K562 (cell line): ENCODE results near the gene ADARB2. TPM values are rescaled to one million over a fixed set of nuclear protein-coding genes. Genes with fewer than 3 reads are reported as not detected.

Source experiments
- ATAC-seq: fragments of 200-7000 bp; cut with Tn5 transposase; 3 replicates; pipeline ENCODE4 v1.9.1; 2020; ENCODE audit warnings: moderate library complexity
- BruUV-seq: library from RNA; stranded (reverse); fragments of 400-500 nt; replicated peaks from 2 replicates; lab custom pipeline; 2021; lab: Mats Ljungman, UMichigan
- CTCF ChIA-PET: fragments of 300-600 bp; formaldehyde crosslinking; extraction: SDS; loops from one replicate; lab custom pipeline; 2021; ENCODE audit warnings: low intra/inter-chr PET ratio; lab: Yijun Ruan, JAX
- POLR2A ChIA-PET: fragments of 300-600, 350-650 bp; sonication (Branson Sonifier 250); formaldehyde crosslinking; extraction: SDS; loops from one replicate; lab custom pipeline; 2021; ENCODE audit warnings: antibody characterized with exemption, inconsistent platforms; lab: Yijun Ruan, JAX
- DNase-seq, 4 experiments: peaks; one replicate each; pipeline versions ENCODE4 v3.0.0 to v3.0.0-alpha.2; 2011 to 2018; ENCODE audit warnings: low spot score in 3 of 4, mixed read lengths in 3 of 4; ENCODE audit errors: extremely low read depth in 1 of 4
- FAIRE-seq: peaks from 2 replicates; lab custom pipeline; 2011; peaks lifted over from hg19 to GRCh38; lab: Jason Lieb, UNC
- H2AFZ ChIP-seq: 2 replicates; pipeline ENCODE4 v1.6.0; 2011; ENCODE audit warnings: low read depth, low read length, control low read depth, inconsistent platforms
- H3K27ac ChIP-seq: fragments of 200-600 bp; 3 replicates; pipeline ENCODE4 v1.8.0; 2011; ENCODE audit warnings: low read depth, mild to moderate bottlenecking, control low read depth, inconsistent platforms, low read length, moderate library complexity, mixed read lengths; ENCODE audit errors: extremely low read depth
- H3K27me3 ChIP-seq, 2 experiments: fragments of 300-600 bp in 1 of 2; 2 replicates in 1 of 2; 3 replicates in 1 of 2; pipeline versions ENCODE4 v1.6.0 to v1.8.0; 2011; ENCODE audit warnings: inconsistent platforms in 2 of 2, low read length in 2 of 2, mild to moderate bottlenecking in 1 of 2, mixed read lengths in 1 of 2, moderate library complexity in 1 of 2; ENCODE audit not compliant: control insufficient read depth in 2 of 2, insufficient read depth in 2 of 2
- H3K36me3 ChIP-seq: fragments of 300-600 bp; 3 replicates; pipeline ENCODE4 v1.8.0; 2011; ENCODE audit warnings: mild to moderate bottlenecking, low read length, inconsistent platforms; ENCODE audit not compliant: control insufficient read depth, insufficient read depth
- H3K4me1 ChIP-seq, 2 experiments: fragments of 200-600 bp in 1 of 2; replicated peaks in 1 of 2; 2 replicates in 1 of 2; 3 replicates in 1 of 2; pipeline versions ENCODE4 v1.5.1 to v1.8.0; 2011; ENCODE audit warnings: inconsistent platforms in 2 of 2, low read length in 2 of 2, mild to moderate bottlenecking in 1 of 2, mixed read lengths in 1 of 2, moderate library complexity in 1 of 2; ENCODE audit not compliant: control insufficient read depth in 2 of 2, insufficient read depth in 2 of 2
- H3K4me2 ChIP-seq: 2 replicates; pipeline ENCODE4 v1.6.1; 2011; ENCODE audit warnings: low read length, control low read depth, inconsistent platforms, mixed read lengths; ENCODE audit not compliant: insufficient read depth
- H3K4me3 ChIP-seq: fragments of 200-600 bp; sonication (generic), shearing (Covaris generic); 2 replicates; pipeline ENCODE4 v1.5.1; 2016; ENCODE audit warnings: control low read depth, inconsistent platforms
- H3K79me2 ChIP-seq: fragments of 200-600 bp; 3 replicates; pipeline ENCODE4 v1.8.0; 2011; ENCODE audit warnings: low read length, inconsistent platforms; ENCODE audit not compliant: control insufficient read depth, insufficient read depth
- H3K9ac ChIP-seq, 2 experiments: 2 replicates each; pipeline versions ENCODE4 v1.6.0 to v1.6.1; 2011; ENCODE audit warnings: low read depth in 2 of 2, low read length in 2 of 2, control low read depth in 1 of 2, inconsistent platforms in 1 of 2, mild to moderate bottlenecking in 1 of 2, mixed read lengths in 1 of 2; ENCODE audit not compliant: insufficient read depth in 1 of 2
- H3K9me1 ChIP-seq: one replicate; pipeline ENCODE4 v1.6.0; 2011; ENCODE audit warnings: inconsistent platforms, mild to moderate bottlenecking, low read length, moderate library complexity; ENCODE audit not compliant: control insufficient read depth, insufficient read depth
- H3K9me3 ChIP-seq: replicated peaks from 2 replicates; pipeline ENCODE4 v1.5.1; 2011; ENCODE audit warnings: low read depth, low read length, inconsistent platforms; ENCODE audit not compliant: control insufficient read depth, insufficient read depth
- H4K20me1 ChIP-seq: replicated peaks from 2 replicates; pipeline ENCODE4 v1.6.1; 2011; ENCODE audit warnings: low read length, inconsistent platforms, mixed read lengths; ENCODE audit not compliant: control insufficient read depth, insufficient read depth
- EP300 ChIP-seq: IDR thresholded peaks from 2 replicates; pipeline ENCODE4 v1.6.1; 2012; ENCODE audit warnings: low read length, improper control_type of control experiment
- NFIX ChIP-seq: fragments of 250-450 bp; sonication (Bioruptor Pico); IDR thresholded peaks from 2 replicates; pipeline ENCODE4 v1.4.0; 2020; ENCODE audit warnings: low read depth, mild to moderate bottlenecking, moderate library complexity
- RBM22 ChIP-seq: fragments of 200-400 bp; formaldehyde crosslinking; IDR thresholded peaks from 2 replicates; pipeline ENCODE4 v1.6.1; 2018; ENCODE audit warnings: low read length, low read depth; ENCODE audit not compliant: poor library complexity, severe bottlenecking
- TFAM ChIP-seq: fragments of 250-450 bp; sonication (Bioruptor Pico); conservative IDR thresholded peaks from 2 replicates; pipeline ENCODE4 v1.5.0; 2021; ENCODE audit warnings: mild to moderate bottlenecking, moderate library complexity
- ZFP36 ChIP-seq: fragments of 150-350 bp; IDR thresholded peaks from 2 replicates; pipeline ENCODE4 v1.6.1; 2018; ENCODE audit warnings: low read length, low read depth; ENCODE audit not compliant: partially characterized antibody
- ZNF224 ChIP-seq: sonication (generic); formaldehyde crosslinking; IDR thresholded peaks from 2 replicates; pipeline ENCODE4 v1.8.0; 2022; ENCODE audit warnings: mild to moderate bottlenecking, missing genetic modification reagents
- ZNF511 ChIP-seq: sonication (generic); formaldehyde crosslinking; IDR thresholded peaks from 2 replicates; pipeline ENCODE4 v1.8.0; 2022; ENCODE audit warnings: mild to moderate bottlenecking, missing genetic modification reagents
- WGBS: fragments of 100-300 bp; shearing (Covaris generic); methylation state at CpG from one replicate; pipeline ENCODE4 v1.1.6; 2016; ENCODE audit warnings: low coverage, mixed read lengths; ENCODE audit not compliant: insufficient coverage; ENCODE audit errors: missing lambda C conversion rate; 5-methylcytosine and 5-hydroxymethylcytosine counted together
- in situ Hi-C: fragments of 300-500 bp; cut with MboI; formaldehyde crosslinking; loops from 4 replicates; pipeline ENCODE4 v1.15.0; 2018; ENCODE audit warnings: inconsistent platforms, mixed read lengths
- intact Hi-C: fragments of 100-400 bp; cut with micrococcal nuclease; formaldehyde crosslinking; loops from 2 replicates; pipeline ENCODE4 v1.14.2; 2022
- polyA plus RNA-seq, 8 experiments: library from polyadenylated mRNA; depleted of rRNA in 4 of 8; stranded (reverse) in 5 of 8; unstranded in 3 of 8; fragments of >200 nt; fragmentation: Nextera tagmentation in 2 of 8; fragmentation: Illumina TruSeq in 1 of 8; extraction: Ambion mirVana in 2 of 8; extraction: Trizol in 1 of 8; gene quantifications; 2 replicates each; pipeline versions ENCODE4 v1.2.1 to v1.2.3, GENCODE V29; 2011 to 2014; ENCODE audit warnings: inconsistent platforms in 1 of 8, missing spikeins in 1 of 8
- total RNA-seq, 7 experiments: library from RNA; depleted of rRNA in 6 of 7; stranded (reverse); fragments of >200 nt in 6 of 7; fragmentation: Illumina TruSeq in 2 of 7; extraction: Trizol in 2 of 7; gene quantifications; 2 replicates each; pipeline versions ENCODE4 v1.2.1 to v1.2.3, GENCODE V29; 2011 to 2021; ENCODE audit warnings: low replicate concordance in 1 of 7
- TF ChIP-seq, protein P1 (sequence below): sonication (generic); formaldehyde crosslinking; IDR thresholded peaks from 2 replicates; pipeline ENCODE4 v1.4.0; 2020; ENCODE audit warnings: mild to moderate bottlenecking, missing genetic modification reagents

Gene ADARB2
- total and polyA plus RNA-seq, 9 of the 15 experiments (the other 6 are each of a cell fraction or from before 2014, with no cell fraction given), result not detected

DNA sequence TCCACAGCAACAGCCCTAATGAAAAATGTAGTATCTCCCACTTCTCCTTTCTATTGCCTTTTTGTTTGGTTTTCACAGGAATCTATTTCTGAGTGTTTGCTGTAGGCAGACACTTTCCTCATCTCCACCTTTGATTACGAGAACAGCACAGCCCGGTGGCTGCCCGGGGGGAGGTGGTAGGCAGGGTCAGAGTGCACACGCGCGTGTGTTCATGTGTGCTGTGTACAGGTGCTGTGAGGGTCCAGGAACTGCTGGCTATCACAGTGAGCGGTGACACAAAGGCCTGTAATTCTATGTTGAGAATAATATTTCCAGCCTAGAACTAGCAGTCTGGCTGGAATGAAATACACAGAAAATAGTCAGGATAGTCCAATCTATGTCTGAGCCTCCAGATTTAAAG lies 212.8 kb downstream of the ADARB2 start:
- POLR2A ChIA-PET, result no interaction called here
- Histone ChIP-seq H3K4me2 (no peak overlapping the region), H3K9me1 (no peaks in the 10 kb centered on the region), H3K4me1 (peaks cover 0 to 4% of the 10 kb centered on the region in 2 experiments; a peak in 2 of 5 replicates), H3K4me3 (no peak overlapping the region), H3K79me2 (no peaks in the 10 kb centered on the region), H3K27me3 (peaks cover 5 to 24% of the 10 kb centered on the region in 2 experiments; a peak in 4 of 5 replicates), H3K27ac (no peak overlapping the region), H3K36me3 (no peaks in the 10 kb centered on the region), H4K20me1 (no peaks in the 10 kb centered on the region), H3K9ac (no peak overlapping the region), H3K9me3 (no peaks in the 10 kb centered on the region), H2AFZ (no peak overlapping the region)
- 0% methylated on average over 7 of the region's 7 CpGs for WGBS
- DNase-seq (no peak), FAIRE-seq (no peak), ATAC-seq (no peak)
- TF ChIP-seq ZFP36 (no peak), TFAM (CRISPR knock-in tag) (no peak), ZNF224 (CRISPR knock-in tag) (no peak), RBM22 (no peak), ZNF511 (CRISPR knock-in tag) (no peak), EP300 (no peak), NFIX (CRISPR knock-in tag) (no peak)
- TF ChIP-seq, protein P1, sequence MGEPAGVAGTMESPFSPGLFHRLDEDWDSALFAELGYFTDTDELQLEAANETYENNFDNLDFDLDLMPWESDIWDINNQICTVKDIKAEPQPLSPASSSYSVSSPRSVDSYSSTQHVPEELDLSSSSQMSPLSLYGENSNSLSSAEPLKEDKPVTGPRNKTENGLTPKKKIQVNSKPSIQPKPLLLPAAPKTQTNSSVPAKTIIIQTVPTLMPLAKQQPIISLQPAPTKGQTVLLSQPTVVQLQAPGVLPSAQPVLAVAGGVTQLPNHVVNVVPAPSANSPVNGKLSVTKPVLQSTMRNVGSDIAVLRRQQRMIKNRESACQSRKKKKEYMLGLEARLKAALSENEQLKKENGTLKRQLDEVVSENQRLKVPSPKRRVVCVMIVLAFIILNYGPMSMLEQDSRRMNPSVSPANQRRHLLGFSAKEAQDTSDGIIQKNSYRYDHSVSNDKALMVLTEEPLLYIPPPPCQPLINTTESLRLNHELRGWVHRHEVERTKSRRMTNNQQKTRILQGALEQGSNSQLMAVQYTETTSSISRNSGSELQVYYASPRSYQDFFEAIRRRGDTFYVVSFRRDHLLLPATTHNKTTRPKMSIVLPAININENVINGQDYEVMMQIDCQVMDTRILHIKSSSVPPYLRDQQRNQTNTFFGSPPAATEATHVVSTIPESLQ, result no peak
- intact Hi-C loops, result no loop called here
- CTCF ChIA-PET, result no interaction called here
- in situ Hi-C loops, result no loop called here
- no TSS peak for BruUV-seq
